OCI-LY1 (cell line): Measurements from ENCODE around the gene HGS.

Experiments
- H2AFZ ChIP-seq: fragments of 200-600 bp; sonication (generic), shearing (Covaris generic); 2 replicates; pipeline ENCODE4 v1.6.0; 2014; ENCODE audit warnings: antibody characterized with exemption, mild to moderate bottlenecking, low read length
- H3F3A ChIP-seq: fragments of 200-600 bp; sonication (generic), shearing (Covaris generic); 2 replicates; pipeline ENCODE4 v1.6.0; 2014; ENCODE audit warnings: mild to moderate bottlenecking, antibody characterized with exemption, low read length, moderate library complexity; ENCODE audit not compliant: insufficient read depth
- H3K27ac ChIP-seq: fragments of 200-600 bp; sonication (generic); 2 replicates; pipeline ENCODE4 v1.5.1; 2014; ENCODE audit warnings: low read length, mixed run types, mild to moderate bottlenecking, low read depth; ENCODE audit not compliant: poor library complexity, severe bottlenecking
- H3K27me3 ChIP-seq: fragments of 200-600 bp; sonication (generic); 2 replicates; pipeline ENCODE4 v1.6.0; 2014; ENCODE audit warnings: antibody characterized with exemption, mild to moderate bottlenecking, low read length, moderate library complexity; ENCODE audit not compliant: insufficient read depth
- H3K36me3 ChIP-seq: fragments of 200-600 bp; sonication (generic); 2 replicates; pipeline ENCODE4 v1.6.1; 2014; ENCODE audit warnings: mild to moderate bottlenecking, antibody characterized with exemption, low read length, moderate library complexity, mixed read lengths; ENCODE audit not compliant: insufficient read depth
- H3K4me1 ChIP-seq: fragments of 200-600 bp; sonication (generic); 2 replicates; pipeline ENCODE4 v1.5.1; 2014; ENCODE audit warnings: mild to moderate bottlenecking, low read length, moderate library complexity; ENCODE audit not compliant: insufficient read depth, severe bottlenecking
- H3K4me2 ChIP-seq: fragments of 200-600 bp; sonication (generic), shearing (Covaris generic); 2 replicates; pipeline ENCODE4 v1.6.1; 2014; ENCODE audit warnings: low read length
- H3K4me3 ChIP-seq: fragments of 200-600 bp; sonication (generic); 2 replicates; pipeline ENCODE4 v1.5.1; 2014; ENCODE audit warnings: low read length, low read depth, mild to moderate bottlenecking, mixed read lengths; ENCODE audit not compliant: poor library complexity, severe bottlenecking
- H3K79me2 ChIP-seq: fragments of 200-600 bp; shearing (Covaris generic); 2 replicates; pipeline ENCODE4 v1.6.1; 2016; ENCODE audit warnings: mixed run types, low read length, mixed read lengths; ENCODE audit not compliant: insufficient read depth
- H3K9ac ChIP-seq: fragments of 200-600 bp; sonication (generic), shearing (Covaris generic); 2 replicates; pipeline ENCODE4 v1.6.1; 2014; ENCODE audit warnings: mild to moderate bottlenecking, low read length, mixed read lengths
- H3K9me2 ChIP-seq: fragments of 200-600 bp; sonication (generic), shearing (Covaris generic); 2 replicates; pipeline ENCODE4 v1.6.1; 2014; ENCODE audit warnings: low read depth, mild to moderate bottlenecking, low read length, mixed read lengths
- H3K9me3 ChIP-seq: fragments of 200-600 bp; shearing (Covaris generic); 2 replicates; pipeline ENCODE4 v1.6.1; 2014; ENCODE audit warnings: low read length, mixed read lengths
- H4K20me1 ChIP-seq: fragments of 200-600 bp; sonication (generic), shearing (Covaris generic); 2 replicates; pipeline ENCODE4 v1.6.0; 2016; ENCODE audit warnings: mild to moderate bottlenecking, low read length; ENCODE audit not compliant: insufficient read depth
- CTCF ChIP-seq: fragments of 200-600 bp; sonication (generic), shearing (Covaris generic); IDR thresholded peaks from 2 replicates; pipeline ENCODE4 v1.5.1; 2017; ENCODE audit warnings: mild to moderate bottlenecking, antibody characterized with exemption, low read length, moderate library complexity, mixed read lengths
- EZH2 ChIP-seq: fragments of 200-600 bp; sonication (generic), shearing (Covaris generic); IDR thresholded peaks from 2 replicates; pipeline ENCODE4 v1.8.0; 2017; ENCODE audit warnings: borderline replicate concordance, mixed run types, mild to moderate bottlenecking, antibody characterized with exemption, low read length, moderate library complexity, mixed read lengths

Gene HGS

DNA sequence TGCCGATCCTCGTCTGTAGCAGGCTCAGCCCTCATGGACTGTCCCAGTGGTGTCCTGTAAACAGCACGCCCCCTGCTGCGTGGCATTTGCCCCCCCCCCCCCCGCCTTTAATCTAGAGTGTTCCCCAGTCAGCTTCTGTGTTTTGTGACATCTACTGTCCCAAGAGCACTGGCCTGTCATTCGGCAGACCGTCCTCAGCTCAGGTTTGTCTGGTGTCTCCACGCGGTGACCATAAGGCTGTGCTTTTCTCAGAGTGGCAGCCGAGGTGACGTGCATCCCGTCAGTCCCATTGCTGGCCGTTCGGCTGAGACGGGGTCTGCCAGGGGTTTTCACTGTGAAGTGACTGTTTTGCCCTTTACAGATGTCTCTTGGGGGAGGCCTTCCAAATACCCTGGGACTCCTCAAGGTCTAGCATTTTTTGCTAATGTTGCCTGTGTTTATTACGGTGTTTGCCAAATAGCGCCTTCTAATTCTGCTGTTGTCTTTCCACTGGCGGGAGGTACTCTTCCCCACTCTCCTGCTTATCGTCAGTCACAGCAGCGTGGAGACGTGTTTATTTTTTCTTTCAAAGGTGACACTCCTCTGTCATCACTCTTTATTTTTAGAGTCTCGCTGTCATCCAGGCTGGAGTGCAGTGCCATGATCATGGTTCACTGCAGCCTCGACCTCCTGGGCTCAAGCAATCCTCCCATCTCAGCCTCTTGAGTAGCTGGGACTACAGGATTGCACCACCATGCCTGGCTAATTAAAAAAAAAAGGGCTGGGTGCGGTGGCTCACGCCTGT, 13.6 kb downstream of the HGS start:
- no peak overlapping the region for H3K27ac ChIP-seq
- no peak overlapping the region for H2AFZ ChIP-seq
- H3K4me1 ChIP-seq, result peaks cover 20% of the 10 kb centered on the region
- no peak overlapping the region for H3K4me2 ChIP-seq
- H3F3A ChIP-seq, result no peaks in the 10 kb centered on the region
- H3K9me2 ChIP-seq, result no peaks in the 10 kb centered on the region
- TF ChIP-seq EZH2, result no peak
- no peak for TF ChIP-seq CTCF
- no peak overlapping the region for H3K4me3 ChIP-seq
- H3K9me3 ChIP-seq, result no peaks in the 10 kb centered on the region
- peaks cover 90% of the 10 kb centered on the region for H3K36me3 ChIP-seq
- H4K20me1 ChIP-seq, result no peaks in the 10 kb centered on the region
- H3K9ac ChIP-seq, result no peak overlapping the region
- H3K79me2 ChIP-seq, result peaks cover 15% of the 10 kb centered on the region
- no peaks in the 10 kb centered on the region for H3K27me3 ChIP-seq

DNA sequence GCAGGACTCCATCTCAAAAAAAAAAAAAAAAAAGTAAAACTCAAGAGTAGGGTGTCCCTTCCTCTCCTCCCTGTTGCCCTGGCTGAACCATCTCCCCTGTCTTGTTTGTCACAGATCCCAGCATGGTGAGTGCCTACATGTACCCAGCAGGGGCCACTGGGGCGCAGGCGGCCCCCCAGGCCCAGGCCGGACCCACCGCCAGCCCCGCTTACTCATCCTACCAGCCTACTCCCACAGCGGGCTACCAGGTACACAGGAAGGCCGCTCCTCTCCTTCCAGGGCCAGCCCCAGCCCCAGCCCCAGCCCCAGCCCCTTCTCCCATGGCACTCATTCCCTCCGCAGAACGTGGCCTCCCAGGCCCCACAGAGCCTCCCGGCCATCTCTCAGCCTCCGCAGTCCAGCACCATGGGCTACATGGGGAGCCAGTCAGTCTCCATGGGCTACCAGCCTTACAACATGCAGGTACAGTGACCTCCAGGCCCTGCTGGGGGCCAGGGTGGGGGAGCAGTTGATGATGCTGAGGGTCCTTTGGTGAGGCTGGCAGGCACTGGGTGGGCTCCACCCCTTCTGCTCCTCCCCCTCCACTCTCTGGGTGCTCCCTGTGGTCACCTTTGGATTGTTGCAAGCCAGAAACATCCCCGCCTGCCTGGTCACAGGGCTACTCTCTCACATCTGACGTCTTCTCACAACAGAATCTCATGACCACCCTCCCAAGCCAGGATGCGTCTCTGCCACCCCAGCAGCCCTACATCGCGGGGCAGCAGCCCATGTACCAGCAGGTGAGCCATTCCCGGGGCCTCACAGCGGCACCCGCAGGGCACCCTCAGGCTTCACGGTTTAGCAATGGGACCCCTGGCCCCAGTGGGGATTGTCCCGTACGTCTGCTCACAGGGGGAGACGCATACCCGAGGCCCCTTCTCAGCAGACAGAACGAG, 16.8 kb downstream of the HGS start:
- H3K27me3 ChIP-seq, result no peaks in the 10 kb centered on the region
- H3K27ac ChIP-seq, result no peak overlapping the region
- no peaks in the 10 kb centered on the region for H3K9me2 ChIP-seq
- H3K36me3 ChIP-seq, result peaks cover 82% of the 10 kb centered on the region
- H4K20me1 ChIP-seq, result no peaks in the 10 kb centered on the region
- peaks cover 31% of the 10 kb centered on the region for H3K79me2 ChIP-seq
- H3K4me2 ChIP-seq, result peak overlapping the region; percentile 84
- no peaks in the 10 kb centered on the region for H3K9me3 ChIP-seq
- H3F3A ChIP-seq, result no peaks in the 10 kb centered on the region
- H3K4me3 ChIP-seq, result peak overlapping the region; percentile 95
- H3K9ac ChIP-seq, result peak overlapping the region; percentile 99; the same call in 1 of the 2 replicates
- no peak for TF ChIP-seq EZH2
- TF ChIP-seq CTCF, result no peak
- H3K4me1 ChIP-seq, result peaks cover 30% of the 10 kb centered on the region
- no peak overlapping the region for H2AFZ ChIP-seq

DNA sequence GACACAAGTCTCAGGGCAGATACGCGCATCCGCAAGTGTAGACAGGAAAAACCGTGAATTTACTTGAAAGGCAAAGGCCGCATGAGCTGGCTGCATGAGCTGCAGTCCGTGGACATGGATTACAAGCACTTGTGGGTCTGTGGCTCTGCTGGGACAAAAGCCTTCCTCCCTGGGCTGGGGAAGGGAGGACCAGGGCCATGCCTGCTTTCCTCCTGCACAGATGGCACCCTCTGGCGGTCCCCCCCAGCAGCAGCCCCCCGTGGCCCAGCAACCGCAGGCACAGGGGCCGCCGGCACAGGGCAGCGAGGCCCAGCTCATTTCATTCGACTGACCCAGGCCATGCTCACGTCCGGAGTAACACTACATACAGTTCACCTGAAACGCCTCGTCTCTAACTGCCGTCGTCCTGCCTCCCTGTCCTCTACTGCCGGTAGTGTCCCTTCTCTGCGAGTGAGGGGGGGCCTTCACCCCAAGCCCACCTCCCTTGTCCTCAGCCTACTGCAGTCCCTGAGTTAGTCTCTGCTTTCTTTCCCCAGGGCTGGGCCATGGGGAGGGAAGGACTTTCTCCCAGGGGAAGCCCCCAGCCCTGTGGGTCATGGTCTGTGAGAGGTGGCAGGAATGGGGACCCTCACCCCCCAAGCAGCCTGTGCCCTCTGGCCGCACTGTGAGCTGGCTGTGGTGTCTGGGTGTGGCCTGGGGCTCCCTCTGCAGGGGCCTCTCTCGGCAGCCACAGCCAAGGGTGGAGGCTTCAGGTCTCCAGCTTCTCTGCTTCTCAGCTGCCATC, 17.7 kb downstream of the HGS start:
- H3K36me3 ChIP-seq, result peaks cover 82% of the 10 kb centered on the region
- TF ChIP-seq CTCF (peak; percentile 11; the same call in 1 of the 2 replicates), EZH2 (no peak)
- H3K27ac ChIP-seq, result peak overlapping the region; percentile 5

More for the DNA sequence above, 17.7 kb downstream of the HGS start:
- peaks cover 30% of the 10 kb centered on the region for H3K4me1 ChIP-seq
- no peaks in the 10 kb centered on the region for H4K20me1 ChIP-seq
- H3K9ac ChIP-seq, result peak overlapping the region; percentile 99
- no peak overlapping the region for H2AFZ ChIP-seq
- H3K79me2 ChIP-seq, result peaks cover 31% of the 10 kb centered on the region
- peak overlapping the region; percentile 95 for H3K4me3 ChIP-seq
- no peaks in the 10 kb centered on the region for H3F3A ChIP-seq
- no peaks in the 10 kb centered on the region for H3K27me3 ChIP-seq
- no peaks in the 10 kb centered on the region for H3K9me3 ChIP-seq
- no peaks in the 10 kb centered on the region for H3K9me2 ChIP-seq
- H3K4me2 ChIP-seq, result peak overlapping the region; percentile 84
